ENCODE measurements around the gene CEP128.

The CEP128 gene

GRCh38 chr14:80518173-80518572 is 423.4 kb downstream of the CEP128 start:
- FAIRE-seq = no peak
- no peak for DNase-seq (ENCODE audit: insufficient read length, low spot score)
- TF ChIP-seq POLR2A (IDR thresholded peaks at IDR 0.05; ENCODE audit: low read depth, low read length) (no peak), SPI1 (IDR thresholded peaks at IDR 0.05; ENCODE audit: low read depth, low read length) (no peak), TAF1 (IDR thresholded peaks at IDR 0.05; ENCODE audit: low read depth, low read length) (no peak), POU2F2 (IDR thresholded peaks at IDR 0.05; ENCODE audit: low read depth, low read length) (no peak), PAX5 (IDR thresholded peaks at IDR 0.05; ENCODE audit: insufficient read depth, low read length, severe bottlenecking) (no peak), POLR2AphosphoS5 (IDR thresholded peaks at IDR 0.05; ENCODE audit: low read depth, low read length) (no peak)

GRCh38 chr14:80507292-80507869 is 434.2 kb downstream of the CEP128 start:
- FAIRE-seq = no peak

DNA sequence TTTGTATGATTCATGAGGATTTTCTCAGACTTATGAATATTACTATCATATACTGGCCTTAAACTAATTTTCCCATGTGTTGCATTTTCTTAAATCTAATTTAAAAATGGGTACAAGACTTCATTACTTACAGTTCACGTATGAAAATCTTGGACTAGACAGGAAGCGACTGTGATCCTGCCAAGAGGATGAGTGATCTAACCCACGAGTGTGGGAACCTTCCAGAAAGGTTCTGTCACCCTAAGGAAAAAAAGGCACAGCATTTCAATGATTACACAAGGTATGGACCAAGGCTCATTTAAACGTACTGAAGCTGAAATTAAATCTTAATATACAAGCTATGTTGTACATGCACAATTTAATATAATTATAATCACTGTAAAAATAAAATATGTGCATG is 436.8 kb downstream of the CEP128 start:
- TF ChIP-seq TAF1 (IDR thresholded peaks at IDR 0.05; ENCODE audit: low read depth, low read length) (no peak), PAX5 (IDR thresholded peaks at IDR 0.05; ENCODE audit: insufficient read depth, low read length, severe bottlenecking) (no peak), SPI1 (IDR thresholded peaks at IDR 0.05; ENCODE audit: low read depth, low read length) (no peak), POLR2A (IDR thresholded peaks at IDR 0.05; ENCODE audit: low read depth, low read length) (no peak), POLR2AphosphoS5 (IDR thresholded peaks at IDR 0.05; ENCODE audit: low read depth, low read length) (no peak), POU2F2 (IDR thresholded peaks at IDR 0.05; ENCODE audit: low read depth, low read length) (no peak)
- no peak for FAIRE-seq
- no peak for DNase-seq (ENCODE audit: insufficient read length, low spot score)

More at GRCh38 chr14:80507292-80507869, 434.2 kb downstream of the CEP128 start:
- DNase-seq (ENCODE audit: insufficient read length, low spot score) = no peak
- TF ChIP-seq POLR2AphosphoS5 (IDR thresholded peaks at IDR 0.05; ENCODE audit: low read depth, low read length) (no peak), POU2F2 (IDR thresholded peaks at IDR 0.05; ENCODE audit: low read depth, low read length) (no peak), POLR2A (IDR thresholded peaks at IDR 0.05; ENCODE audit: low read depth, low read length) (no peak), TAF1 (IDR thresholded peaks at IDR 0.05; ENCODE audit: low read depth, low read length) (no peak), SPI1 (IDR thresholded peaks at IDR 0.05; ENCODE audit: low read depth, low read length) (no peak), PAX5 (IDR thresholded peaks at IDR 0.05; ENCODE audit: insufficient read depth, low read length, severe bottlenecking) (no peak)

GRCh38 chr14:80498533-80498932 is 443.0 kb downstream of the CEP128 start:
- no peak for TF ChIP-seq TAF1 (IDR thresholded peaks at IDR 0.05; ENCODE audit: low read depth, low read length)
- TF ChIP-seq POLR2A (IDR thresholded peaks at IDR 0.05; ENCODE audit: low read depth, low read length) = no peak
- no peak for TF ChIP-seq POLR2AphosphoS5 (IDR thresholded peaks at IDR 0.05; ENCODE audit: low read depth, low read length)
- TF ChIP-seq POU2F2 (IDR thresholded peaks at IDR 0.05; ENCODE audit: low read depth, low read length) = no peak
- TF ChIP-seq PAX5 (IDR thresholded peaks at IDR 0.05; ENCODE audit: insufficient read depth, low read length, severe bottlenecking) = no peak
- TF ChIP-seq SPI1 (IDR thresholded peaks at IDR 0.05; ENCODE audit: low read depth, low read length) = no peak
- no peak for FAIRE-seq

DNA sequence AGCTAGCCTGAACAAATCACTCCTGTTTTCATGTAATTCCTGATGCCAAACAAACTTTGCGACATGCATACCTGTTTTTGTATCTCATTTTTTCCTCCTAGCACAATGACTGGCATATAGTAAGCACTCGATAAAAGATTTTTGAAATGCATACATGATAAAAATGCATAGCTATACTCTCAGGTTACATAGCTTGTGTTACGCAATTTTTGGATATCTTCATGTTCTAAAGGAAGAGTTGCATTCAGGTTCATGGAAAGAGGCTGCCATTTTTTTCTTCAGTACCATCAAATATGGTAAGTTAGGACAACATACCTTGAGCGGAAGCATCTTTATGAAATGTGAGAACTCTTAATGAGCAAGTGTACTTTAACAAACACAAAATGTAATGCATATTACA is 445.4 kb downstream of the CEP128 start:
- TF ChIP-seq POLR2AphosphoS5 (IDR thresholded peaks at IDR 0.05; ENCODE audit: low read depth, low read length) = no peak
- no peak for TF ChIP-seq TAF1 (IDR thresholded peaks at IDR 0.05; ENCODE audit: low read depth, low read length)
- no peak for TF ChIP-seq PAX5 (IDR thresholded peaks at IDR 0.05; ENCODE audit: insufficient read depth, low read length, severe bottlenecking)
- TF ChIP-seq POU2F2 (IDR thresholded peaks at IDR 0.05; ENCODE audit: low read depth, low read length) = no peak
- TF ChIP-seq POLR2A (IDR thresholded peaks at IDR 0.05; ENCODE audit: low read depth, low read length) = no peak
- no peak for TF ChIP-seq SPI1 (IDR thresholded peaks at IDR 0.05; ENCODE audit: low read depth, low read length)
- FAIRE-seq (no peak), DNase-seq (ENCODE audit: insufficient read length, low spot score) (no peak)

More at GRCh38 chr14:80498533-80498932, 443.0 kb downstream of the CEP128 start:
- DNase-seq (ENCODE audit: insufficient read length, low spot score) = no peak

DNA sequence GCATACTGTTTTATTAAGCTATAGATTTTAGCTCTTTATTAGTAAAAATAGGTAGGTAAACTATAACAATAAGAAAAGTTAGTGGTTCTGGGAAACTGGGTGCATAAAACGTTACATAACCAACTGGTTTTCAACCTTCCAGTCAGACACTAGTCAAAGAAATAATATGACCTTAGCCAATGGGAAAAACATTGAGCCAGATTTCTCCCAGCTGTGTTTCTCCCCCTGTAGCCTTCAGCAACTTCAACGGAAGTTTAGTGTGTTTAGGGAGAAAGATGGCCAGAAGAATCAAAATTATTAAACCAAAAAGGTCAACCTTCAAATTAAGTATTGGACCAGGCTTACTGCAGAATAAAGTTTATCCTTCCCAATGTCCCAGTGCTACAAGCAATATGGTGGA is 446.8 kb downstream of the CEP128 start:
- no peak for TF ChIP-seq TAF1 (IDR thresholded peaks at IDR 0.05; ENCODE audit: low read depth, low read length)
- TF ChIP-seq POU2F2 (IDR thresholded peaks at IDR 0.05; ENCODE audit: low read depth, low read length) = no peak
- TF ChIP-seq SPI1 (IDR thresholded peaks at IDR 0.05; ENCODE audit: low read depth, low read length) = no peak
- TF ChIP-seq PAX5 (IDR thresholded peaks at IDR 0.05; ENCODE audit: insufficient read depth, low read length, severe bottlenecking) = no peak
- DNase-seq (ENCODE audit: insufficient read length, low spot score) = no peak
- no peak for FAIRE-seq

DNA sequence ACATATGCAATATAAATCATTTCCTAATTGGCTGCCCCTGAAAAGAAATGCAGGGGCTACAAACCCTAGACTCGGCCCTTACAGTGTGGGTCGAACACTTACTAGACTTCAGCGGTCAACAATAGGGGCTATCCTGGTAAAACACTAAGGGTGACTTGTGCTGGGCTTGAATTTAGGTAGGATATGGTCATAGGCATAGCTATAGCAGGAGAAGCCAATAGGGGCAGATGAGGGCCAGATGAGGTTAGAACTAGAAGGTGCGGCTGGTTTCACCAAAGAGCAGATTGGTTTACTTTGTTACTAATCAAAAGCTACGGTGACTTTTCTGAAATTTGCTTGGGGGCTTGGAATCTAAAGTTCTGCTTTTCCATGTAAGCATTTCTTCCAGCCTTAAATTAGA is 447.9 kb downstream of the CEP128 start:
- TF ChIP-seq POLR2A (IDR thresholded peaks at IDR 0.05; ENCODE audit: low read depth, low read length) (no peak), POU2F2 (IDR thresholded peaks at IDR 0.05; ENCODE audit: low read depth, low read length) (no peak), TAF1 (IDR thresholded peaks at IDR 0.05; ENCODE audit: low read depth, low read length) (no peak), PAX5 (IDR thresholded peaks at IDR 0.05; ENCODE audit: insufficient read depth, low read length, severe bottlenecking) (no peak), POLR2AphosphoS5 (IDR thresholded peaks at IDR 0.05; ENCODE audit: low read depth, low read length) (no peak), SPI1 (IDR thresholded peaks at IDR 0.05; ENCODE audit: low read depth, low read length) (no peak)
- no peak for DNase-seq (ENCODE audit: insufficient read length, low spot score)
- FAIRE-seq = no peak

GRCh38 chr14:80491650-80492049 is 449.9 kb downstream of the CEP128 start:
- DNase-seq (ENCODE audit: insufficient read length, low spot score) (no peak), FAIRE-seq (no peak)
- TF ChIP-seq POU2F2 (IDR thresholded peaks at IDR 0.05; ENCODE audit: low read depth, low read length) = no peak
- TF ChIP-seq SPI1 (IDR thresholded peaks at IDR 0.05; ENCODE audit: low read depth, low read length) = no peak
- TF ChIP-seq PAX5 (IDR thresholded peaks at IDR 0.05; ENCODE audit: insufficient read depth, low read length, severe bottlenecking) = no peak

DNA sequence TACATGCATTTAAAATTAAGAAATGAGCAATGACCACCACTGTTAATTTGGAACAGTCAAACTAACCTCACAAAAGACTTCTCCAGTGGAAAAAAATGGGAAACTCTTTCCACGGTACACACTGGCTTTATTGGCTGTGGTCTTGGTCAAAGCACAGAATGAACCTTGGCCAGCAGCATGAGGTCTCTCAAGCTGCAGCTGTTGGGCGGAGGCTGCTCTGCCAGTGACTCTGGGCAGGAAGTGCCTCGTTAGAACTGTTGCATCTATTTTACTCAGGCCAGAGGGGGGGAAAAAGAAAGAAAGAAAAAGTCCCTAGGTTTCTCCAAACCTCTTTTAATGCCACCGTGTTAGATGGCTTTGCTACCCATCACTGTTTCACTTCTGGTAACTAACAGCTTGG is 450.4 kb downstream of the CEP128 start:
- FAIRE-seq (no peak), DNase-seq (ENCODE audit: insufficient read length, low spot score) (no peak)
- TF ChIP-seq POLR2AphosphoS5 (IDR thresholded peaks at IDR 0.05; ENCODE audit: low read depth, low read length) = no peak
- no peak for TF ChIP-seq POLR2A (IDR thresholded peaks at IDR 0.05; ENCODE audit: low read depth, low read length)
- TF ChIP-seq TAF1 (IDR thresholded peaks at IDR 0.05; ENCODE audit: low read depth, low read length) = no peak
- no peak for TF ChIP-seq SPI1 (IDR thresholded peaks at IDR 0.05; ENCODE audit: low read depth, low read length)

DNA sequence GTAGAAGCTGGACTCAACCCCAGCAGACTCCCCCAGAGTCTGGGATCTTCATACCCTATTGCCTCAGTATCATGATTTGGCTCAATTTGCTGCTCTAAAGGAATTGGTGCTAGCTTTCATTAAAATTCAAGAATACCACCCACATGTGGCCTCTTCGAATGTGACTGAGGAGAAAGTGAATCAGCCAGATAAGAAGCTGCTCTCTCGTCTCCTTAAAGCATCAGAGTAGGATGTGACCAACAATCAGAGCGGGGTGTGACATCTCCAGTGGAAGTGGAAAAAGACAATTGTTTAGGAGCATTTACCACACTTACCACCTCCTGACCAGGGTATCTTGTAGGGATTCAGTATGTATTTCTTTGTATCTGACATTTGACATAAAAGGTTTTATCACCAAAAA is 452.0 kb downstream of the CEP128 start:
- TF ChIP-seq POLR2AphosphoS5 (IDR thresholded peaks at IDR 0.05; ENCODE audit: low read depth, low read length) (no peak), POU2F2 (IDR thresholded peaks at IDR 0.05; ENCODE audit: low read depth, low read length) (no peak), POLR2A (IDR thresholded peaks at IDR 0.05; ENCODE audit: low read depth, low read length) (no peak), TAF1 (IDR thresholded peaks at IDR 0.05; ENCODE audit: low read depth, low read length) (no peak), PAX5 (IDR thresholded peaks at IDR 0.05; ENCODE audit: insufficient read depth, low read length, severe bottlenecking) (no peak), SPI1 (IDR thresholded peaks at IDR 0.05; ENCODE audit: low read depth, low read length) (no peak)
- FAIRE-seq (no peak), DNase-seq (ENCODE audit: insufficient read length, low spot score) (no peak)
